Ovary (tissue), 9 donors: ENCODE data around the gene MS4A3. TPM values are rescaled to one million over a fixed set of nuclear protein-coding genes. Genes with fewer than 3 reads are reported as not detected.
"Not testable (repeated sequence)": the region's sequence is repeated elsewhere in the genome, so short reads cannot be mapped to it uniquely, and the experiment has no call there.

Source experiments
- DNase-seq, 5 donors: peaks; one replicate each; pipeline ENCODE4 v3.0.0-alpha.2; 2019 to 2020
- H3K27ac ChIP-seq, 2 donors: fragments of 200-600 bp; one replicate each; pipeline versions ENCODE4 v1.5.1 to v1.8.0; 2019 to 2022
- H3K27me3 ChIP-seq: fragments of 200-600 bp; one replicate; pipeline ENCODE4 v1.8.0; 2022
- H3K36me3 ChIP-seq: fragments of 200-600 bp; sonication (generic); one replicate; pipeline ENCODE4 v1.5.1; 2019
- H3K4me1 ChIP-seq: one replicate; pipeline ENCODE4 v1.8.1; 2013; ENCODE audit warnings: mild to moderate bottlenecking, moderate library complexity; ENCODE audit not compliant: insufficient read depth
- H3K4me3 ChIP-seq: fragments of 200-600 bp; sonication (generic); one replicate; pipeline ENCODE4 v1.5.1; 2017
- H3K9me3 ChIP-seq, 2 donors: fragments of 200-600 bp in 1 of 2; sonication (generic) in 1 of 2; one replicate each; pipeline versions ENCODE4 v1.5.1 to v1.8.1; 2013 to 2019; ENCODE audit warnings: mild to moderate bottlenecking in 1 of 2, moderate library complexity in 1 of 2
- EP300 ChIP-seq: sonication (generic); formaldehyde crosslinking; IDR thresholded peaks from one replicate; pipeline ENCODE4 v1.6.1; 2017; ENCODE audit warnings: antibody characterized with exemption
- POLR2A ChIP-seq: fragments of 450-650 bp; IDR thresholded peaks from one replicate; pipeline ENCODE4 v1.6.1; 2017; ENCODE audit warnings: antibody characterized with exemption, mild to moderate bottlenecking, moderate library complexity
- WGBS, 3 donors: extraction: QIAGEN DNeasy Blood & Tissue Kit in 1 of 3; methylation state at CpG; one replicate each; pipeline versions ENCODE4 v1.1.5 to v1.1.7; 2013 to 2017; 5-methylcytosine and 5-hydroxymethylcytosine counted together
- intact Hi-C, 4 donors: fragments of 100-400 bp; cut with DNase I; formaldehyde crosslinking; loops; one replicate each; pipeline versions ENCODE4 v1.11.0 to v1.15.1; 2022 to 2023
- polyA plus RNA-seq, 2 donors: library from polyadenylated mRNA; stranded (reverse); fragments of 200-250 nt in 1 of 2; fragments of 350-450 nt in 1 of 2; fragmentation: Illumina TruSeq in 1 of 2; extraction: RNeasy Lipid Tissue Mini Kit (QIAGEN cat#74804) in 1 of 2; gene quantifications; one replicate each; pipeline ENCODE4 v1.2.3, GENCODE V29; 2013 to 2014
- total RNA-seq, 7 donors: library from RNA; depleted of rRNA in 2 of 7; stranded (reverse); fragments of >200 nt in 2 of 7; fragmentation: NEBNext Ultra II Directional in 3 of 7; extraction: Animal tissue kit (Norgen Biotek cat#: 25700) in 3 of 7; gene quantifications; one replicate each; pipeline versions ENCODE4 v1.1.0 to v1.2.4, GENCODE V29; 2016 to 2023
- TF ChIP-seq, protein P1 (sequence below), 3 donors: fragments of 450-650 bp in 2 of 3; fragments of 200-600 bp in 1 of 3; IDR thresholded peaks; one replicate each; pipeline versions ENCODE4 v1.5.1 to v1.8.0; 2016 to 2022; ENCODE audit warnings: antibody characterized with exemption in 3 of 3, mild to moderate bottlenecking in 1 of 3
- donor health status: DM: no; HTN: no; CAD: no; lungs with moderate emphysema.
- donor health status: DM: no; HTN: no; CAD: no.
- donor health status: Bipolar disorder and iron deficiency.
- donor health status: DM: yes; HTN: yes; CAD: no.
- donor health status: DM: no; HTN: no; CAD: no.
- donor health status: DM: yes; HTN: yes; CAD: no.

Gene MS4A3
- total and polyA plus RNA-seq, 9 donors = not detected

DNA sequence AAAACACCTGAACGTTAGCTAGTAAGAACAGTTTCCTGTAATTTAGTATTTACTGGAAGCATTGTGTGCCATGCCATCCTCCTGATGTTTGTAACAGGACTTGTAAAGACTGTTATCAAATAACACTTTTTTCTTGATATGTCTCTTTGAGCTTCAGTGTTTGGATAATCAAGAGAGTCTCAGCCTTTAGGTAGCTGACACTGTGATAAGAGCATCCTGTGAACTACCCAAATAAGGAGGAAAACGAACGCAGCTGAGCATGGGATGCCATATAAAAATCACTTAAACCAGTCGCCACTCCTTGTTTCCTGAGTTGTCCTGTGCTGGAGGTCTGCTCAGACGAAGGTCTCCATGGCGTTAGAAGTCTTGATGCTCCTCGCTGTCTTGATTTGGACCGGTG, 16.4 kb upstream of the MS4A3 start, which contains the start of gene OOSP2:
Gene OOSP2, plus strand, starts transcription at position 301 of the 400 bp plus-strand sequence. Its CDS starts 51 bp downstream, at position 352.
- WGBS, 3 donors = 86 to 90% (median 86%) methylated on average over 8 of the region's 8 CpGs
- no peak for DNase-seq
- no peaks in the 10 kb centered on the region for H3K27me3 ChIP-seq
- no peak for TF ChIP-seq POLR2A
- TF ChIP-seq, protein P1, sequence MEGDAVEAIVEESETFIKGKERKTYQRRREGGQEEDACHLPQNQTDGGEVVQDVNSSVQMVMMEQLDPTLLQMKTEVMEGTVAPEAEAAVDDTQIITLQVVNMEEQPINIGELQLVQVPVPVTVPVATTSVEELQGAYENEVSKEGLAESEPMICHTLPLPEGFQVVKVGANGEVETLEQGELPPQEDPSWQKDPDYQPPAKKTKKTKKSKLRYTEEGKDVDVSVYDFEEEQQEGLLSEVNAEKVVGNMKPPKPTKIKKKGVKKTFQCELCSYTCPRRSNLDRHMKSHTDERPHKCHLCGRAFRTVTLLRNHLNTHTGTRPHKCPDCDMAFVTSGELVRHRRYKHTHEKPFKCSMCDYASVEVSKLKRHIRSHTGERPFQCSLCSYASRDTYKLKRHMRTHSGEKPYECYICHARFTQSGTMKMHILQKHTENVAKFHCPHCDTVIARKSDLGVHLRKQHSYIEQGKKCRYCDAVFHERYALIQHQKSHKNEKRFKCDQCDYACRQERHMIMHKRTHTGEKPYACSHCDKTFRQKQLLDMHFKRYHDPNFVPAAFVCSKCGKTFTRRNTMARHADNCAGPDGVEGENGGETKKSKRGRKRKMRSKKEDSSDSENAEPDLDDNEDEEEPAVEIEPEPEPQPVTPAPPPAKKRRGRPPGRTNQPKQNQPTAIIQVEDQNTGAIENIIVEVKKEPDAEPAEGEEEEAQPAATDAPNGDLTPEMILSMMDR (IDR thresholded peaks at IDR 0.05) = no peak
- TF ChIP-seq EP300 = no peak
- H3K4me1 ChIP-seq = no peaks in the 10 kb centered on the region
- no peak within 1 kb of the TSS for H3K4me3 ChIP-seq
- no peak within 1 kb of the TSS for H3K27ac ChIP-seq
- intact Hi-C loops = no loop called here
- no peaks in the 10 kb centered on the region for H3K9me3 ChIP-seq
- no peaks in the 10 kb centered on the region for H3K36me3 ChIP-seq

DNA sequence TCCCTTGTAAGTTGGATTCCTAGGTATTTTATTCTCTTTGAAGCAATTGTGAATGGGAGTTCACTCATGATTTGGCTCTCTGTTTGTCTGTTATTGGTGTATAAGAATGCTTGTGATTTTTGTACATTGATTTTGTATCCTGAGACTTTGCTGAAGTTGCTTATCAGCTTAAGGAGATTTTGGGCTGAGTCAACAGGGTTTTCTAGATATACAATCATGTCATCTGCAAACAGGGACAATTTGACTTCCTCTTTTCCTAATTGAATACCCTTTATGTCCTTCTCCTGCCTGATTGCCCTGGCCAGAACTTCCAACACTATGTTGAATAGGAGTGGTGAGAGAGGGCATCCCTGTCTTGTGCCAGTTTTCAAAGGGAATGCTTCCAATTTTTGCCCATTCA, 6.0 kb upstream of the MS4A3 start:
- DNase-seq, H3K4me3 ChIP-seq, H3K27me3 ChIP-seq, intact Hi-C loops, H3K9me3 ChIP-seq, H3K4me1 ChIP-seq, H3K27ac ChIP-seq, H3K36me3 ChIP-seq: not testable (repeated sequence)

DNA sequence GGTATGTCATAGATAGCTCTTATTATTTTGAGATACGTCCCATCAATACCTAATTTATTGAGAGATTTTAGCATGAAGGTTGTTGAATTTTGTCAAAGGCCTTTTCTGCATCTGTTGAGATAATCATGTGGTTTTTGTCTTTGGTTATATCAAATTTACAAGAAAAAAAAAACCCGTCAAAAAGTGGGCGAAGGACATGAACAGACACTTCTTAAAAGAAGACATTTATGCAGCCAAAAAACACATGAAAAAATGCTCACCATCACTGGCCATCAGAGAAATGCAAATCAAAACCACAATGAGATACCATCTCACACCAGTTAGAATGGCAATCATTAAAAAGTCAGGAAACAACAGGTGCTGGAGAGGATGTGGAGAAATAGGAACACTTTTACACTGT, 5.6 kb upstream of the MS4A3 start:
- H3K4me3 ChIP-seq, intact Hi-C loops, H3K36me3 ChIP-seq, DNase-seq, H3K27ac ChIP-seq, H3K9me3 ChIP-seq, H3K27me3 ChIP-seq, H3K4me1 ChIP-seq: not testable (repeated sequence)
- WGBS, 3 donors = 46 to 65% (median 56%) methylated on average over 3 of the region's 3 CpGs

DNA sequence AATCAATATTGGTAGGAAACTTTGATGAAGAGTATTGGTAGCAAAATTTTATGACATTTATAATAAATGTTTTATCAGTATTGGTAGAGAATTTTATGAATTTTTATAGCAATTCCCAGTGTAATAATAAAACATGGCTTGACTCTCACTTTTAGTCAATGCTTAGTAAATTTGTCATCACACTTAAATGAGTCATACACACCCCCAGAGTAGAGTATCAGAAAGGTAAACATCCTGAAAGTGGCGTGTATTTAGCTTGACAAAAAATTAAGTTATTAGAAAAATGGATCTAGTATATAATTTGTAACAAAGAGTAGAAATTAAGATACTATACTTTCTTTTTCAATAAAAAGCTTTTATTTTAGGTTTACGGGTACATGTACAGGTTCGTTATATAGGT, 2.6 kb downstream of the MS4A3 start:
- Histone ChIP-seq H3K9me3 (no peaks in the 10 kb centered on the region), H3K27me3 (no peaks in the 10 kb centered on the region), H3K4me3 (no peak overlapping the region), H3K36me3 (no peaks in the 10 kb centered on the region), H3K27ac (no peak overlapping the region), H3K4me1 (no peaks in the 10 kb centered on the region)
- WGBS, 3 donors = 71 to 83% (median 72%) methylated on average over 3 of the region's 3 CpGs
- no peak for DNase-seq
- TF ChIP-seq EP300 (no peak), POLR2A (no peak)
- TF ChIP-seq, protein P1 (IDR thresholded peaks at IDR 0.05) = no peak
- intact Hi-C loops = no loop called here

DNA sequence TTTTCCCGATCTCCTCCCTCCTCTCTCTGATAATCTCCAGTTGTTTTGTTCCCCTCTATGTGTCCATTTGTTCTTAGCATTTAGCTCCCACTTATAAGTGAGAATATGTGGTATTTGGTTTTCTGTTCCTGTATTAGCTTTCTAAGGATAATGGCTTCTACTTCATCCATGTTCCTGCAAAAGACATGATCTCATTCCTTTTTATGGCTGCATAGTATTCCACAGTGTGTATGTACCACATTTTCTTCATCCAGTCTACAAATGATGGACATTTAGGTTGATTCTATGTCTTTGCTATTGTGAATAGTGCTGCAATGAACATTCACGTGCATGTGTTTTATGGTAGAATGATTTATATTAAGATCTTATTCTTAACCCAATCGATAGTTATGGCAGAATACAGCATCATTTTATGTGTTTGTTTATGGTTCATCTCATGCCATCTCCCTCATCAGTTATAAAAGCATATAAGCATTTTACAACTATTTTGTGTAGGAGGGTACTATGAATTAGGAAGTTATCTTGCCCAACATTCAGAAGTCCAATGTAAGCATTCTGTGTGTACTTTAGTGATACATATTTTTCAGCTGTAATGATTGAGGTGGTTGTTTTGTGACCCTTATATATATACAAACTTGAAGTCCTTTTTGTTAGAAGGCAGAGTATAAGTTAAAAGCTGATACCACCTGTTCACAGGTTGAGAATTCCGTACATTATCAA, 3.2 kb downstream of the MS4A3 start:
- no peaks in the 10 kb centered on the region for H3K27me3 ChIP-seq
- no peak for DNase-seq
- no peak overlapping the region for H3K27ac ChIP-seq
- TF ChIP-seq POLR2A (no peak), EP300 (no peak)
- TF ChIP-seq, protein P1 (IDR thresholded peaks at IDR 0.05) = no peak
- H3K9me3 ChIP-seq = no peaks in the 10 kb centered on the region
- H3K36me3 ChIP-seq = no peaks in the 10 kb centered on the region
- WGBS, 3 donors = 94 to 97% (median 94%) methylated on average over 4 of the region's 4 CpGs
- no peaks in the 10 kb centered on the region for H3K4me1 ChIP-seq
- no peak overlapping the region for H3K4me3 ChIP-seq
- intact Hi-C loops = no loop called here
